GM23248 (cell line): ENCODE measurements around the gene RDM1.

Experiments
- EZH2 ChIP-seq: fragments of 200-600 bp; sonication (generic); IDR thresholded peaks from 2 replicates; pipeline ENCODE4 v1.6.1; 2018; ENCODE audit warnings: antibody characterized with exemption, mild to moderate bottlenecking; ENCODE audit not compliant: insufficient read depth, poor library complexity, severe bottlenecking
- EZH2phosphoT487 ChIP-seq: fragments of 200-600 bp; sonication (generic); IDR thresholded peaks from 2 replicates; pipeline ENCODE4 v1.6.1; 2018; ENCODE audit warnings: antibody characterized with exemption, moderate library complexity, mild to moderate bottlenecking, low read depth; ENCODE audit not compliant: insufficient read depth

- TF ChIP-seq EZH2 = no peak
- TF ChIP-seq EZH2phosphoT487 = no peak
Observed at GRCh38 chr17:35920229-35920628, 10.3 kb downstream of the RDM1 start.
